HG02759 (cell line): ENCODE measurements around the gene FSTL4.

Experiments
- ATAC-seq: cut with Tn5 transposase; IDR thresholded peaks from one replicate; pipeline ENCODE4 v1.9.1; 2021; ENCODE audit warnings: mild to moderate bottlenecking, moderate library complexity; ENCODE audit not compliant: unreplicated experiment

The FSTL4 gene

GRCh38 chr5:133483406-133484090 is 128.8 kb downstream of the FSTL4 start:
- no peak for ATAC-seq

- ATAC-seq, result no peak
Measured at GRCh38 chr5:133482028-133482427, 130.3 kb downstream of the FSTL4 start.

GRCh38 chr5:133480866-133481265 is 131.5 kb downstream of the FSTL4 start:
- ATAC-seq, result no peak

- no peak for ATAC-seq
Measured at GRCh38 chr5:133480366-133480765, 132.0 kb downstream of the FSTL4 start.

GRCh38 chr5:133478199-133478985 is 133.9 kb downstream of the FSTL4 start:
- ATAC-seq, result no peak

- no peak for ATAC-seq
Measured at GRCh38 chr5:133475986-133476385, 136.4 kb downstream of the FSTL4 start.

GRCh38 chr5:133474851-133475590 is 137.3 kb downstream of the FSTL4 start:
- no peak for ATAC-seq

- no peak for ATAC-seq
Measured at GRCh38 chr5:133473291-133473690, 139.1 kb downstream of the FSTL4 start.

- no peak for ATAC-seq
Measured at GRCh38 chr5:133472829-133473228, 139.5 kb downstream of the FSTL4 start.

GRCh38 chr5:133471699-133472098 is 140.6 kb downstream of the FSTL4 start:
- no peak for ATAC-seq

- ATAC-seq, result no peak
Measured at GRCh38 chr5:133470841-133471240, 141.5 kb downstream of the FSTL4 start.

GRCh38 chr5:133469846-133470245 is 142.5 kb downstream of the FSTL4 start:
- ATAC-seq, result no peak

GRCh38 chr5:133469252-133469651 is 143.1 kb downstream of the FSTL4 start:
- ATAC-seq, result no peak

GRCh38 chr5:133468596-133468995 is 143.7 kb downstream of the FSTL4 start:
- no peak for ATAC-seq

- ATAC-seq, result no peak
Measured at GRCh38 chr5:133467826-133468463, 144.4 kb downstream of the FSTL4 start.

- ATAC-seq, result no peak
Measured at GRCh38 chr5:133467335-133467779, 145.0 kb downstream of the FSTL4 start.

GRCh38 chr5:133466556-133467334 is 145.6 kb downstream of the FSTL4 start:
- no peak for ATAC-seq

GRCh38 chr5:133464013-133464412 is 148.3 kb downstream of the FSTL4 start:
- no peak for ATAC-seq

GRCh38 chr5:133461796-133462516 is 150.4 kb downstream of the FSTL4 start:
- ATAC-seq, result no peak
